ENCODE measurements around the gene NAGLU. TPM values are rescaled to one million over a fixed set of nuclear protein-coding genes. Genes with fewer than 3 reads are reported as not detected.

The NAGLU gene
- total and polyA plus RNA-seq, 2 of the 13 experiments (the other 11 are each of a cell fraction or from before 2014, with no cell fraction given): 28.2 to 40.1 TPM

GRCh38 chr17:42577532-42578281 lies 41.7 kb downstream of the NAGLU start, which contains the start of gene PSMC3IP (continued):
- 0 out of 2 replicates have a peak, but pooled peaks have one; percentile 30 for TF ChIP-seq TERF1 (CRISPR knock-in tag; IDR thresholded peaks at IDR 0.05)
- TF ChIP-seq ZNF251 (CRISPR knock-in tag; IDR thresholded peaks at IDR 0.05): no peak
- peak in 1 of 2 experiments; percentile 10; a peak in 1 of 4 replicates for TF ChIP-seq ATF4 (CRISPR knock-in tag; IDR thresholded peaks at IDR 0.05)
- TF ChIP-seq SNAPC2 (CRISPR knock-in tag; IDR thresholded peaks at IDR 0.05): peak; percentile 18; the same call in 1 of the 2 replicates
- TF ChIP-seq ZNF160 (CRISPR knock-in tag; IDR thresholded peaks at IDR 0.05): 0 out of 2 replicates have a peak, but pooled peaks have one; percentile 34
- TF ChIP-seq TARDBP (CRISPR knock-in tag; IDR thresholded peaks at IDR 0.05): peak; percentile 77; the same call in 1 of the 2 replicates
- peak; percentile 45 for TF ChIP-seq PHF5A (CRISPR knock-in tag; IDR thresholded peaks at IDR 0.05; ENCODE audit: low read depth, unreplicated experiment)
- TF ChIP-seq ZFP82 (CRISPR knock-in tag; IDR thresholded peaks at IDR 0.05; ENCODE audit: borderline replicate concordance): 0 out of 2 replicates have a peak, but pooled peaks have one; percentile 42
- TF ChIP-seq ZNF441 (CRISPR knock-in tag; IDR thresholded peaks at IDR 0.05; ENCODE audit: borderline replicate concordance): peak; percentile 71; the same call in 1 of the 2 replicates
- peak; percentile 42 for TF ChIP-seq SSRP1 (CRISPR knock-in tag; IDR thresholded peaks at IDR 0.05)
- 0 out of 2 replicates have a peak, but pooled peaks have one; percentile 41 for TF ChIP-seq SMAD1 (CRISPR knock-in tag; IDR thresholded peaks at IDR 0.05; ENCODE audit: borderline replicate concordance, low read depth)
- TF ChIP-seq THAP8 (CRISPR knock-in tag; IDR thresholded peaks at IDR 0.05; ENCODE audit: borderline replicate concordance): no peak
- TF ChIP-seq ZNF274 (CRISPR knock-in tag; IDR thresholded peaks at IDR 0.05): peak; percentile 85
- peak; percentile 12; the same call in 1 of the 2 replicates for TF ChIP-seq ZNF383 (CRISPR knock-in tag; IDR thresholded peaks at IDR 0.05; ENCODE audit: borderline replicate concordance)
- peak; percentile 96 for TF ChIP-seq POLR2AphosphoS5 (IDR thresholded peaks at IDR 0.05; ENCODE audit: low read depth, low read length)
- peak; percentile 92 for TF ChIP-seq CCDC6 (CRISPR knock-in tag; IDR thresholded peaks at IDR 0.05)
- TF ChIP-seq ZSCAN30 (CRISPR knock-in tag; IDR thresholded peaks at IDR 0.05): peak; percentile 65; the same call in 1 of the 2 replicates
- no peak for TF ChIP-seq HIC2 (CRISPR knock-in tag; IDR thresholded peaks at IDR 0.05; ENCODE audit: low read depth)
- peak; percentile 21; the same call in 1 of the 2 replicates for TF ChIP-seq CHD2 (IDR thresholded peaks at IDR 0.05; ENCODE audit: low read depth, low read length)
- TF ChIP-seq ZNF24 (IDR thresholded peaks at IDR 0.05): peak; percentile 20; the same call in 1 of the 2 replicates
- no peak; the same call in 1 of the 2 replicates for TF ChIP-seq BRF2 (CRISPR knock-in tag; IDR thresholded peaks at IDR 0.05)
- TF ChIP-seq NONO (IDR thresholded peaks at IDR 0.05): no peak
- TF ChIP-seq NONO (CRISPR knock-in tag; conservative IDR thresholded peaks at IDR 0.05): peak; percentile 77; the same call in 1 of the 2 replicates
- TF ChIP-seq HNRNPK (IDR thresholded peaks at IDR 0.05; ENCODE audit: low read depth, low read length, poor library complexity, severe bottlenecking): no peak

Measured in HepG2 (cell line).